C4-2B (cell line): Measurements from ENCODE around the gene KCTD2.
A peak's percentile ranks its signal among the peaks of the same experiment; 100 is the strongest.

Experiments used
- H3K27ac ChIP-seq: fragments of 450-650 bp; 2 replicates; pipeline ENCODE4 v1.5.1; 2017
- CTCF ChIP-seq: fragments of 450-650 bp; conservative IDR thresholded peaks from 2 replicates; pipeline ENCODE4 v1.5.1; 2017; ENCODE audit warnings: mild to moderate bottlenecking
- ZFX ChIP-seq: fragments of 450-650 bp; IDR thresholded peaks from 2 replicates; pipeline ENCODE4 v1.6.1; 2017

The KCTD2 gene

GRCh38 chr17:75097865-75098264, 50.8 kb downstream of the KCTD2 start:
- TF ChIP-seq CTCF (no peak), ZFX (no peak)
- H3K27ac ChIP-seq = no peak overlapping the region

- no peak overlapping the region for H3K27ac ChIP-seq
- TF ChIP-seq CTCF (no peak), ZFX (no peak)
Measured at GRCh38 chr17:75098861-75099260, 51.8 kb downstream of the KCTD2 start.

GRCh38 chr17:75099881-75100595, 53.0 kb downstream of the KCTD2 start:
- TF ChIP-seq CTCF (no peak), ZFX (no peak)
- no peak overlapping the region for H3K27ac ChIP-seq

GRCh38 chr17:75102385-75102821, 55.4 kb downstream of the KCTD2 start:
- TF ChIP-seq ZFX (no peak), CTCF (no peak)
- H3K27ac ChIP-seq = no peak overlapping the region

- no peak overlapping the region; the same call in 1 of the 2 replicates for H3K27ac ChIP-seq
Measured at GRCh38 chr17:75103601-75104554, 56.9 kb downstream of the KCTD2 start.

GRCh38 chr17:75105126-75106080, 58.4 kb downstream of the KCTD2 start:
- TF ChIP-seq ZFX = no peak
- TF ChIP-seq CTCF = peak; percentile 92
- peak overlapping the region; percentile 68 for H3K27ac ChIP-seq

More at GRCh38 chr17:75103601-75104554, 56.9 kb downstream of the KCTD2 start:
- TF ChIP-seq CTCF (no peak), ZFX (no peak)
